NAMALWA (cell line): ENCODE results near the gene INPP4A.
A peak's percentile ranks its signal among the peaks of the same experiment; 100 is the strongest.
"Not testable (repeated sequence)": the region's sequence is repeated elsewhere in the genome, so short reads cannot be mapped to it uniquely, and the experiment has no call there.

Experiments
- DNase-seq: peaks from one replicate; pipeline ENCODE4 v3.0.0-alpha.2; 2015; ENCODE audit warnings: low spot score

Gene INPP4A

DNA sequence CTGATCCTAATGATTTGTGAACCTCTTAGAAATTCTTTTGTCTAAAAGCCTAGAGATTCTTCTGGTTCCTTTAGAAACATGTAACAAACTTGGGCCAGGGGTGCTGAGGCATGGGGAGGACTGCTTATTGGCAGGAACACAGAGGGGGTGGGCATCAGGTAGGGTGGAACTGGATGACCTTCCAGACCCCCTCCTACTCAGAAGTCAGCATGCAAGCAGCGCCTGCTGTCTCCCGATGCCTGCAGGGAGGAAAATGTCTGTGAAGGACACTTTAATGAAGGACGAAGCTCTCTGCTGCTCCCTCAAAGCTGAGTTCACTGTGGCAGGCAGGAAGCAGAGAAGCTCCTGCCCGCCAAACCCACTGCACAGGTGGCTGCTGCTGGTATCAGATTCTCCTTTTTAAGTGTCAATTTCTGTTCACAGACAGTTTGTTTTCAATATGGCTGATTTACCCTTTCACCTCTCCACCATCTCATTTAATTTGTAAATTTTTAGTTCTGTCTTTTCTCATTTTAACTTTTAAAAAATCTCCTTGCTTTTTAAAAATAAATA, 144.3 kb downstream of the INPP4A start:
- DNase-seq, result no peak

DNA sequence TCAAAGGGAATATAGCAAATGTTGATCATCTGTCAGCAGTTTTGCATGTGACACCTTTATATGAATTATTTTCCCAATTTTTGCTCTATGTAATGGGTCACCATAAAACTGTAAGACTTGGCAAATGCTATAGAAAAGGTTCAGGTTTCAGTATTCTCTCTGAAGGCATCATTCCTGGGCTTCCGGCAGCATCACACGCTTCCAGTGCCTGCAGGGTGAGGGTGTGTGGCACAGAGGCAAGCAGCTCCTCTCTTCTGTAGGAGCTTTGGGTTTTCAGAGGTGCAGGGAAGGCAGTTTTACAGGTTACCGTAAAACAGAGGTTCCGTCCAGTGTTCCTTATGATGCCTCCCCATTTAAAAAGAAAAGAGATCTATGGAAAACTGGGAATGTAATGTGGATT, 144.8 kb downstream of the INPP4A start:
- no peak for DNase-seq

DNA sequence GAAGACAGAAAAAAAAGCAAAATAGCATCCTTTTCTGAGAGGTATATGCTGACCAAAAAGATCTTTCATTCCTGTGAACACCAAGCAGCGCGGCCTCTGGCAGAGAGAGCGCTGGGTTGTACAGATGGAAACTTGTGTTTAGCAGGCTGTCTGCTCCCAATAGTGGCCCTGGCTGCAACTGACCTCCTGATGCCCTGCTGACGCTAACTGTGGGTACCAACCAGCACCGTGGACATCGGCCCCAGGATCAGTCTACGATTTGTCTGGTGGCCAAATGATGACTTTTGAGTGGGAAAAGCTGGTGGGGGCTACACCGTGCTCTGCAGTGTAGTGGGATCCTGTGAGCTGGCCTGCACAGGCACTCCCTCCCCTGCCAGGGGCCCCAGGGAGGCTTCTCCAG, 147.9 kb downstream of the INPP4A start:
- no peak for DNase-seq

DNA sequence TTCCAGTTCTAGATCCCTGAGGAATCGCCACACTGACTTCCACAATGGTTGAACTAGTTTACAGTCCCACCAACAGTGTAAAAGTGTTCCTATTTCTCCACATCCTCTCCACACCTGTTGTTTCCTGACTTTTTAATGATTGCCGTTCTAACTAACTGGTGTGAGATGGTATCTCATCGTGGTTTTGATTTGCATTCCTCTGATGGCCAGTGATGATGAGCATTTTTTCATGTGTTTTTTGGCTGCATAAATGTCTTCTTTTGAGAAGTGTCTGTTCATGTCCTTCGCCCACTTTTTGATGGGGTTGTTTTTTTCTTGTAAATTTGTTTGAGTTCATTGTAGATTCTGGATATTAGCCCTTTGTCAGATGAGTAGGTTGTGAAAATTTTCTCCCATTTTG, 150.0 kb downstream of the INPP4A start:
- DNase-seq, result not testable (repeated sequence)

- no peak for DNase-seq
These were observed 154.2 kb downstream of the INPP4A start for GRCh38 chr2:98598781-98599428.

GRCh38 chr2:98601532-98602132, 157.0 kb downstream of the INPP4A start:
- DNase-seq, result peak; percentile 58

DNA sequence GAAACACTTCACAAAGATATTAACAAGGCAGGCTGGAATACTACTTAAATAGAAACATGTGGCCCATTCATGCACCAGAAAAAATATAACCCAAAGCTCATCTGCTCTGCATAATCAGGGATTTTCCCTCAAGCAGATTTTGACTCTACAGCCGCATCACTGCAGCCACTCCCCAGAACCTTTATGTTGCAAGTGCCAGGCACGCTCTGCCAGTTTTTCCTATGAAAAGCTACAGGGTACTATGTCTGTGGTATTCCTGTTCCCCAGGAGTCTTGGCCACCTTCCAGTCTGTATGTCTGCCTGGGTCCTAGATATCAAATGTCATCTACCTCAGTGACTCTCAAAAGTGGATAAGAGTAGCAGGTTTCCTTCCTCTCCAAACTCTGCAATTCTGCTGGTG, 159.9 kb downstream of the INPP4A start:
- DNase-seq, result no peak

- no peak for DNase-seq
These were observed 160.4 kb downstream of the INPP4A start for GRCh38 chr2:98605076-98605475.

- no peak for DNase-seq
These were observed 161.8 kb downstream of the INPP4A start for GRCh38 chr2:98606431-98606830.

DNA sequence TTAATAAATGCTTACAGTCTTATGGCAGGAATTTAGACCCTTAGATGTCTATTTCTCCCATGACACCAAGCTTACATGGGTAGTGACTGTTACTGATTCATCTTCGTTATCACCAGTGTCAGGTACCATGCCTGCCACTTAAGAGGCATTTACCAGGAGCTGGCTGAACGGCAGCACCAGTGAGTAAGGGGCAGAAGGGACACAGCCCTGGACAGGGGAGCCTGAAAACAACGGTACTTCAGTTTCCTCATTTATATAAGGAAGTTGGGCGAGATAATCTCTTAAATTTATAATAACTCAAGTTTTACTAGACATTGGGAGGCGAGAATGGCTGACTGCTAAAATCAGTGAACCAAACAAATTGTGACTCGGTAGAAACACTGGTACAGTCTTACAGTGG, 162.4 kb downstream of the INPP4A start:
- no peak for DNase-seq

DNA sequence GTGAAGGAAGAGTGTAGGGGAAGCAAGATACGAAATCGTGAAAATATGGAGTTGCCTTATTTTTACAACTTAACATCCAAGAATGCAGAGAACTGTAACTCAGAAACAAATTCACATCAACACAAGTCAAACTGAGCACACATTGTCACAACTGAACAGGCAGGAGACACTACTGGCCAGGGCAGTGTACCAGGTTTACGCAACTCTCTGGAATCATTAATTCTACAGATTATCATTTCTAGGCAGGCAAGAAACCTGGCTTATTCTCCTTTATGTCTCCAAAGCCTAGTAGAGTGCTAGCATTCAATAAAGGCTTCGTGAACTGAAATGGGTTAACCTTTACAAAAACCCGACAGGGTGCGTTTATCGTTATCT, 163.1 kb downstream of the INPP4A start:
- no peak for DNase-seq

DNA sequence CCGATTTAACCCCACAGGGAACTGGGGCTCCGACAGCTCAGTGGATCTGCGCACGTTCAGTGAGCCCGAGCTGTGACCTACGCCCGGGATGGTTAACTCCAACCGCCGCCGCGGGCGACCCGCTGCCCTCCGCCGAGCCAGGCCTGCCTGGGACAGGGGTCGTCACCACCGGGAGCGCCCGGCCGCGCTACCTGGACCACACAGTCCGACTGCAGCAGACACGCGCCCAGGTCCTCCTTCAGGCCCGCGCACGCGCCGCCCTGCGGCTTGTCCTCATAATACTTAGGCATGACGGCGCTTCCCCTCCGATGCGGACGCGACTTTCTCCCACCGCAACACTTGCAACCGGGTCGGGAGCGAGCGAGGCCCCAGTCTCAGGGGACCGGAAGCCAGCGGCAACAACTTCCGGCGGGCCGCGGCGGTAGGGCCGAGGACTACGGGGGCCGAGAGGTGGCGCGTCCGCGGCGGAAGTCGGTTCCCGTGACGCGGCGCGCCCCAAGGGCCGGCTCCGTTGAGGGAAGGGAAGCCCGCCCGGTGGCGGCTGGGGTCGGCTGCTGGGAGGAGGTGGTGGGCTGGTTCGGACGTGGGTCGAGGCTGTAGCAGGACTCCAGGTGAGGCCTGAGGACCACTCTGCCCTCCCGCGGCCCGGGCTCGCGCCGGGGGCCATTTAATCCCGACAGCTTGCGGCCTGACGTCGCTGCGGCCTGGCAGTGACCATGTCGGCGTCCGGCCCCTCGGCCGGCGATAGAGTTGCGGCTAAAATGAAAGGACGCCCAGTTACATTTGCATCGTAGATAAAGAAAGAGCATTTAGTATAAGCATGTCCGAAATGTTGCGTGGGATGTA, 163.7 kb downstream of the INPP4A start, which contains the start of the genes COA5 and UNC50:
Gene COA5, minus strand, starts transcription at position 397 of the 846 bp plus-strand sequence. Its CDS starts 107 bp downstream, at position 290.
Gene UNC50, plus strand, starts transcription at position 474 of the 846 bp plus-strand sequence. CDS start 1,171 bp downstream, outside the sequence.
- peak; percentile 93 for DNase-seq

DNA sequence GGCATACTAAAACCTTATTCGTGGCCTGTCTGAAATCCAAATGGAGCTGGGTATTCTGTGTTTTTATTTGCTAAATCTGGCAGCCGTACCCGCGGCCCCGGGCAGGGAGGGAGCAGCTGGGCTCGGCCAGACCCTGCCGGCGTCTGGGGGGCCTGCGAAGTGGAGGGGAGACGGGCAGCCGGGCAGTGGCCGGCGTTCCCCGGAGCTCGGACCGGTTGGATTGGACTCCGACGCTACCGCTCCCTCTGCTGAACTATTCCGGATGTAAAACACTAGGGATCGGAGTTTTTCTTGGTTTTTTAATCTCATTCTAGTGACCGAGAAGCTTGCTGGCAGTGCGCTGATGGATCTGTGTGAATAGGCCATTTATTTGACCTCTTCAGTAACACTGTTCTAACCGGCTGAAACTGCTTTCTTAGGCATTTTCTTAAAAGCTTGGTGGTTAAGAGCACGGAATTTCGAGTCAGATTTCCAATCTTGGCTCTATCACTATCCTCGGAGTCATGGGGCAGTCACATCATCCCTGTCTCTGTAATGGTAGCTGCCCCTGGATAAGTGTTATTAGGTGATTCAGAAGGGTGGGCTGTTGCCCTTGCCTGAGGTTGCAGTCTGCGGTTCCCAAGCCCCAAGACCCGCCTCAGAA, 164.4 kb downstream of the INPP4A start:
- DNase-seq, result peak; percentile 14

- no peak for DNase-seq
These were observed 169.5 kb downstream of the INPP4A start for GRCh38 chr2:98614024-98614739.

- peak; percentile 24 for DNase-seq
These were observed 170.8 kb downstream of the INPP4A start for GRCh38 chr2:98615481-98615880.

DNA sequence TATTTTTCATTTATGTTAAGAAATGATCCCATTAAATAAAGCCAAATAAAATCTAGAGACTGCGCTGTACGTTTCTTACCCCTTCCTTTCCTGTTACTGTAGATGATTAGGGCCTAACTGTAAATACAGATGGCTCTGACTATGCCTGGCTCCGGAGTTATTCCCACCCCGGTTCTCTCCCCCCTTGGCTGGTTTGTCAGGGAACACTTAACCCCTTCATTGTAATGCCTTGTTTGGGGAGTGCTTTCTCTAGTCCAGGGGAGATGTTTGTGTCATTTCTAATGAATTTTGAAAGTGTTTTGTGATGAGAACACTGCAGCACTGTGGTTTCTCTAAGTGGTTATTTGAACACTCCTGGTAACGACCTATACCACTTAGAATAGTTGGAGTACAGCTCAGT, 172.5 kb downstream of the INPP4A start:
- no peak for DNase-seq

GRCh38 chr2:98623657-98624056, 179.0 kb downstream of the INPP4A start:
- DNase-seq, result peak; percentile 16

GRCh38 chr2:98632351-98632750, 187.7 kb downstream of the INPP4A start:
- no peak for DNase-seq

- DNase-seq, result peak; percentile 36
These were observed 189.9 kb downstream of the INPP4A start for GRCh38 chr2:98634406-98635092.

DNA sequence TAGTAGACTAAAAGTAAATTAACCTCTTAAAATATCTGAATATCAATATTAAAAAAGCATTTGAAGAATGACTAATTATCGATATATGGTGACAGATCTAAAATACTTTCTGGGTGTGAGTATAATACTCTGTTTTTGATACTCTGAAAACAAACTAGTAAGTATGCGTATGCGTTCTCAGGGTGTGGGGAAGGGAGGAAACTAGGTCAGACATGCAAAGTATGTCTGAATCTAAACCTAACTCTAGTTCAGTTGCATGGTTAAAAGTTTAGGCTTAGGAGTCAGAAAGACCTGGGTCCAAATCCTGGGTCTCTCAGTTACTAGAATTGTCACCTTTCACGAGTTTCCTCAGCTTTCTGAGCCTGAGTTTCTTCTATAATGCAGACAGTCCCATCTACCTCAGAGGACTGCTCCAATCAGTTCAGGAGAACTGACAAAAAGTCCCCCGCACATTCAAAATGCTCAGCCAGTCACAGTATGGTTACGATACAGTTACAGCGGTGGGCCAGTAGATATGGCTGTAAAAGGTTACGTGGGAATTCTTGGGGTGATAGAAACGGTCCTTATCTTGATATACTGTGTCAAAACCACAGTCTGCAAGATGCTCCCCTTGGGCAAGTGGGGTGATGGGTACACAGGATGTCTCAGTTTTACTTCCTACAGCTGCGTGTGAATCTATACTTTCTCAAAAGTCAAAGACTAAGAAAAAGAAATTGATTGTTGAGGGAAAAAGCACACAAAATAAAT, 192.9 kb downstream of the INPP4A start:
- no peak for DNase-seq
